Adipose tissue (tissue), 3 donors: ENCODE data around the gene HYCC1. TPM values are rescaled to one million over a fixed set of nuclear protein-coding genes. Genes with fewer than 3 reads are reported as not detected.

Experiments
- H3K27ac ChIP-seq: one replicate; pipeline ENCODE4 v1.5.1; 2013; ENCODE audit warnings: low read depth, low read length
- WGBS, 3 donors: extraction: QIAGEN DNeasy Blood & Tissue Kit; methylation state at CpG; one replicate each; pipeline ENCODE4 v1.1.7; 2013; 5-methylcytosine and 5-hydroxymethylcytosine counted together
- polyA plus RNA-seq, 3 donors: library from polyadenylated mRNA; stranded (reverse); fragments of 200-250 nt; gene quantifications; one replicate each; pipeline ENCODE4 v1.2.3, GENCODE V29; 2013
- donor health status: healthy with polysubstance abuse.
- donor health status: Bipolar disorder and iron deficiency.
- donor health status: healthy.

The HYCC1 gene
- polyA plus RNA-seq, 3 donors: 6.3 to 31.9 (median 18.5) TPM

GRCh38 chr7:23020742-23021401 is 6.9 kb upstream of the HYCC1 start:
- H3K27ac ChIP-seq: no peak overlapping the region
- WGBS, 3 donors: 30 to 59% (median 45%) methylated on average over 3 of the region's 3 CpGs

DNA sequence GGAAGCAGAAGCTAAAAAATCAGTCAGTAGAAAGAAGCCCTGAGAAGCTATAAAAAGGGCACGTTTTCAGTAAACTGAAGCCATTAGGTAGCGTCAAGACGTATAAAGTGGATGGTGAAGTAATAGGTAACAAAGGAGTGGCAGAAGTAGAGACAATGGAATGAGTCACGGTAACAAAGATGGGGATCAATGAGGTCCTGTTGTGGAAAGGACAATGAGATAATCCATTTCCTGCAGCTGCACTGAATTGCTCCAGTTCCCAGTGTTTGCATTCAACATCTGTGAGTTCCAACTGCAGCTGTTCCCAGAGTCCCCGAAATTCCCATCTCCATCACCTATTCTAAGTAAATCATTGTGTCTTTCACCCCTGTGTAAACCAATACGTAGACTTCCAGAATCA is 4.8 kb upstream of the HYCC1 start:
- no peak overlapping the region for H3K27ac ChIP-seq
- WGBS, 3 donors: 65 to 79% (median 69%) methylated on average over 6 of the region's 6 CpGs

DNA sequence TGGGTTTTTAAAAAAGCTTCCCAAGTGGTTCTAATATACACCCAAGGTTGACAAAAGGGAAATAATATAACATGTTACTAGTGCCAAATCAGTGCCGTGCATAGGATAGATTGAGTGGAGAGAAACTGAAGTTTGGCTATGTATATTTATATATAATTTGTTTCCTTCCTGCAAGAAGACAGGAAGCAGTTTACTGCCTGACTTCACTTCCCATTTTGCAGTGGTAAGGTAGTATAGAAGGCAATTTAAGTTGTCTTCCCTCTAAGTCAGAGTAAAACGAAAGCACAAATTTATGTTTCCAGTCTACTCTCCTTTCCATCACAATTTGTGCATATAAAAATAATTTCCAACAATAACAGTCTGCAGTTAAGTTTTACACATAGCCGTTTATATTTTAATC is 3.4 kb upstream of the HYCC1 start:
- WGBS, 3 donors: 31 to 63% (median 44%) methylated on average over 3 of the region's 3 CpGs

GRCh38 chr7:23016345-23017253 is 2.7 kb upstream of the HYCC1 start:
- no peak overlapping the region for H3K27ac ChIP-seq
- WGBS, 3 donors: 58 to 93% (median 92%) methylated on average over 9 of the region's 9 CpGs

More for the DNA sequence above, 3.4 kb upstream of the HYCC1 start:
- H3K27ac ChIP-seq: no peak overlapping the region

DNA sequence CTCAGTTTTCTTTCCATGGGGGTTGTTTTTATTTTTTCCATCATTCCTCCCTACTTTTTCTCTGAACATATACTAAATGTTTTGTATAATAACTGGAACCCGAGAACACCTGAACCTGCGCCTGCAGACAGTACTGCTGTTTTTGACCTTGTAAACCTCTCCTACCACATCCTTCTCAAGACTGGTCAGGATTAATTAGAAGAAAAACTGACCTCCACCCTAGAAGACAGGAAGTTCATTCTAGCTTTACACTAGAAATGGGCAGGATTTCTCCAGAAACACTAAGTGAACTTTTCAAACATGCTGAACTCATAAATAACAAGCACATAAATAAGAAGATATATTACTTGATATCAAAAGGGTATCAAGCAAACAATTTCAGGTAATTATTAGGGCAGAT is 751 bp upstream of the HYCC1 start:
- H3K27ac ChIP-seq: no peak overlapping the region
- 36 to 65% (median 56%) methylated on average over 2 of the region's 2 CpGs for WGBS, 3 donors

- H3K27ac ChIP-seq: no peak overlapping the region
- 1% methylated on average over 42 to 52 of the region's 52 CpGs for WGBS, 3 donors
These were observed 819 bp downstream of the HYCC1 start for GRCh38 chr7:23012908-23013714.

DNA sequence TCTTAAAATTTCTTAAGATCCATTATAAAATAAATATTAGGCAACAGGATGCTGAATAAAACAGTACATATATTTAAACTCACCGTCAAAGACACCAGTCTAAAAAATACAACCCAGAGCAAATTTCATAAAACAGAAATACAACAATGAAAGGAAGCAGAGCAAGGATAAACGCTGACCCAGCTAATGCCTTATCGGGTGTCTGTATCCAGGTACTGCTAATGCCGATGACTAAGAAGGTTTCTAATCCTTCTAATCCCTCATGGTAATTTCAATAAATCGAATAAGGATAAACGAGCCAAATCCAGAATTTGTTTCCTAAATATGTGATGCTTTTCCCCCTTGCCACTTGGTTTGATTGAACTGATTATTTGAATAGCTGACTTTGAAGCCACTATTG is 1.7 kb downstream of the HYCC1 start:
- 65 to 71% (median 67%) methylated on average over 6 of the region's 6 CpGs for WGBS, 3 donors
- no peak overlapping the region for H3K27ac ChIP-seq

DNA sequence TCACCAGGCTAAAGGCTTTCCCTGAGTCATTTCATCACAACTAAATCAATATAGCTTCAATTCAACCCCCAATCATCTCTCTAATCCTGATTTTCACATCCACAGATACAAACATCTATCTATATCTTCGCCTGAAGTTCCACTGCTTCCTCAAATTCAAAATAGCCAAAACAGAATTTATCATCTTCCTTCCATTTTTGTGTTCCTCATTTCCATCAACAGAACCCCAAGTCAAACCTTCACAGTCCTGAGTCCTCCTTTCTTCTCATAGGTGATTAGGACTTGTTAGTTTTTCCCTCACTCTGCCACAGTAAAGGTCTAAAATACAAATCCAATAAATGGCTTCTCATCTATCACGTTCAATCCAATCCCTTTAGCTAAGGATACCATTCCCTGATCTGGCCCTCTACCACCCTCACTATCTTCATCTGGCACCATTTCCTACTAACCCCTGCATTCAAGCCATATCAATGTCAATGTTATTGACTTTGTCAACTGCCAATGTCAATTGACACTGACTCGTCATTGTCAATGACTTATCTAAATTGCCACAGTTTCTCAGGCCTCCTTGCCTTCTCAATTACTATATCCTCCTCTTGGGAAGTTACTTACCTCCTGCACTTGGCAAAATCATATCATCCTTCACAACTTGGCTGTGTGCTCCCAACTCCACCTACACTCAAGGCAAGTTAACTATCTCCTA is 2.6 kb downstream of the HYCC1 start:
- 80 to 88% (median 82%) methylated on average over 3 of the region's 3 CpGs for WGBS, 3 donors
- H3K27ac ChIP-seq: no peak overlapping the region

DNA sequence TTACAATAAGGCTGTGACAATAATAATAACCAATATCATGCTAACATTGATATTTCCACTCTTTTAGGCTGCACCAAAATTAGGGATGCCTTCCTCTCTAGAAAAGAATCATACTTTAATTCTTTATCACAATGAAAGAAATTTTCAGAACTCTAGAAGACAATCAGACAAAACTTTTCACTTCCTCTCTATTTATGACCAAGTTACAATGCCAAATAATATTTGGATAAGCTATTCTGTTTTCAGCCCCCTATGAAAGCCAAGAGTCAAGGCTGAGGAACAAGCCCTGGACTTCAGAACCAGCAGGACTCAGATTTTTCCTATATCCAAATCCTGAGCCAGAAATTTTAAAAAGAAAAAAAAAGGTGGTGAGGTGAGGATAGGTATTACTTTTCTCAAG is 4.6 kb downstream of the HYCC1 start:
- no peak overlapping the region for H3K27ac ChIP-seq

DNA sequence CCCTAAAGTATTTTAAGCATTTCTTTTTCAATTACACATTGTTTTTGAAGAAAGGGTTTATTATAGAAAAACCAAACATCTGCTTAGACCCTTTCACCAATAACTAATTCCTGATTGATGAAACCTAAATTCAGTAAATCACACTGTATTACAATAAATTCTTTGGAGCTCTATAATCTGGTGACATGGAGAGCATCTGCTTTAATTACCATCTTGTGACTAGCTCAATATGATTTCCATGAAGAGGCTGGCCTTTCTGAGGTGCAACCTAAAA is 9.7 kb downstream of the HYCC1 start:
- no peak overlapping the region for H3K27ac ChIP-seq

DNA sequence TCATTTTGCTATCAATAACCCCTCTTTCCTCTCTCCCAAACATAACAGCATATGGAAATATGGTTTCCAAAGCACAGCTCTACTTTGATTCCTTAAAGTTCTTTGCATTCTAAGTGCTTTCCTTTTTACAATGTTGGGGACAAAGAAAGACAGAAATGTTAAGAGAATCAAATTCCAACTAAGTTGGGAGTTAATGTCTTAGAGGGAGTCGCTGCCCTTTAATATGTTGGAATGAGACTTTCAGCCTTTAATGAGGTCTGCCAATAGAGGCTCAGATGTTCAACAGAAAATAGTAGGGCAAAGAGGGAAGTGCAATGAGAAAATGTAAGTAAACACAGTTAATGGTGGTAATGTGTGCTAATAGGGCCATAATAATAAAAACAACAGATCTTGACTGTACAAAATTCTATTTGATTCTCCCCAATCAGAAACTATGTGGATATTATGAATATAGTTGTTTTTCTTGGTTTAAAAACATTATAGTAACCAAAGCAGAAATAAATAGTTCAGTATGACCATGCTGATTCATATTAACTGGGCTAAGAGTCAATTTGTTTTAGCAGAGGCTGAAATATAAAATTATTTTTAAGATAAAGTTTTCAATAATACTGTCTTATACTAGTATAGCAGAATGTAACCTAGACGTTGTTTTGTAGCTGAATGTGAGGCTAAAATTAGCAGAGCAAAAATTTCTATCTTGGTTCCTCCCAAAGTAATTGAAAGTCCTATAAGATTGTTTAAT is 10.3 kb downstream of the HYCC1 start:
- WGBS, 3 donors: 54 to 69% (median 57%) methylated on average over 2 of the region's 2 CpGs
- H3K27ac ChIP-seq: no peak overlapping the region

GRCh38 chr7:23002698-23003097 is 11.2 kb downstream of the HYCC1 start:
- no peak overlapping the region for H3K27ac ChIP-seq
- WGBS, 3 donors: 97 to 98% (median 97%) methylated on average over 2 of the region's 2 CpGs

- H3K27ac ChIP-seq: no peak overlapping the region
- WGBS, 3 donors: 75 to 92% (median 82%) methylated on average over 1 of the region's 1 CpG
These were observed 12.3 kb downstream of the HYCC1 start for GRCh38 chr7:23001610-23002009.

DNA sequence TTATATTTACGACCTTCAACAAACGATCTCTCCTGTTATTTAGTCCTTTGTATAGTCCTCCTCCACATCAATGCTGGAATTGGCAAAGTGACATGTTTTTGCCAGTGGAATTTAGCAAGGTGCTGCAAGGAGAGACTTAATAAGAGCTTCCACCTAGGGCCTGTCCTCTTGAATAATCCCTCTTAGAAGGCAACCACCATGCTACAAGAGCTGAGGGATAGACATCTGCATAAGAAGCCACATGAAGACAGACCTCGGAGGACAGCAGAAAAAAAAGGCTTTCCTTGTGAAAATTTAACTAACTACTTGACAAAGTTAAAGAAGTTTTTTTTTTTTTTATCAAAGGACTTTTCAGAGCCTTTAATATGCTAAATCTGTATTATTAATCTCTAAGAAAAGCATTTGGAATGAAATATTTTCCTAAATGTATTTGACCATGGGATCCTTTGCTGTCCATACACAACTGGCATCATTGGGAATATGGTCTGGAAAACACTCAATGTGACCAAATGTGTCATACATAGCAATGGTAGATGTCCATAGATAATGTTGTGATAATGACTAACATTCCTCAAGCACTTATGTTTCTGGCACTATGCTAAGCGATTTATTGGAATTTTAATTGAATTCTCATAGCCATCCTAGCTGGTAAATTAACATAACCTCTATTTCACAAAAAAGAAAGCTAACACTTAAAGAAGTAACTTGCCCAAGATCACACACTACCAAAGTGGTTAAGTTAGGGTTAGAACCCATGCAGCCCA is 13.2 kb downstream of the HYCC1 start:
- 84 to 93% (median 91%) methylated on average over 4 of the region's 4 CpGs for WGBS, 3 donors
- no peak overlapping the region for H3K27ac ChIP-seq

DNA sequence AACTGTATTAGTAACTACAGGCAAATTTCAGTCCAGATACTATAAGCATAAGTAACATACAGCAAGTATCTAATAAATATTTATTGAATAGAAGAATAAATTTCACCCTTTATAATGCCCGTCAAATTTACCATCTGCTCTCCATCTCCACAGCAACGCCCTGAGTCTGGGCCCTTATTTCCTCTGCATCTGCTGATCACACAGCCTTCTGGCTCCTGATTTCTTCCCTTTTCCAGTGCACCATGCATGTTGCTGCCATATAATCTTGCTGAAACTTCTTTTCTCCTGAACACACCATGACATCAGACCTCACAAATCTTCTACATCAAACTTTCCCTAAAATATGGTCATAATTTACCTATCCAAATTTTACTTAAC is 15.4 kb downstream of the HYCC1 start:
- no peak overlapping the region for H3K27ac ChIP-seq
- WGBS, 3 donors: 66 to 91% (median 77%) methylated on average over 2 of the region's 2 CpGs

DNA sequence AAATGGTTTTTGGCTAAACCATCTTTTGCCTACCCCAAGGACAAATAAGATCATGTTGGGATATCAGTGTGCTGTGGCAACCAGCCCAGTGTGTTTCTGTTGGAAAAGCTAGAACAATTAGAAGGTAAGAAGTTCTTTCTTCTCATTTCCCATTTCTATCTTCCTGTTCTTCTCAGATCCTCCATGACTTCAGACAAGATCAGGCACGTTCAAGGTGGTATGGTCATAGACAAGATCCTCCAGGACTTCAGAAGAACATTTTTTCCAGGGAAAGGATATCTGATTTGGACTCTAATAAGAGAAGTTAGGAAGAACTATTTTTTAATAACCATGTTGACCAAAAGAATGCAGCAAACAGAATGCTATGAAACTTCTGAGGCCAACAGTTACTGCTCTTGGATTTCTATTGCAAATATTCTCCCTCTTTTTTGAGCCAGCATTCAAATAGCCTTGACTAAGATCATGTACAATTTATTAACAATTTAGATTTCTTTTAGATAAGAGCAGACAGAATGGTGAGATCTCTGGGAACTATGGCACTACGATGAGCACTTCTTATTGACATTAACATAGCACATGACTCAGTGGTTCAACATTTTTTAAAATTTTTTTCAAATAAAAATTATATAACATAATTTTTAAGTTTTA is 15.9 kb downstream of the HYCC1 start:
- 86 to 89% (median 86%) methylated on average over 2 of the region's 2 CpGs for WGBS, 3 donors

DNA sequence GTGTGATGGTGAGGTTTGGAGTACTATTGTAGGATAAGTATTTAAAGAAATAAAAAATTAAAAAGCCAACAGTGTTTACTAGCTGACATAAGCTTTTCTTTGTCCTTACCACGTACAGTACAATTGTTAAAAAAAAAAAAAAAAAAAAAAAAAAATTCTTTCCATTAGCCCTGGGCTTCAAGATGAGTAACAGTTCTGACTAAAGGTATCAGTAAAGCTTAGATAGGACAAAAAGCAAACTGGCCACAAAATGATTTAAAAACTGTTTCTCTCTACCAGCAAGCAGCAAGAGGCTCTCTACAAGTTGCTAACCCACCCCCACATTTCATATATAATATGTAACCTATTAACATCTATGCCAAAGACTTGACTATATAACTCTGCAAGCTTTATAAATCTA is 17.5 kb downstream of the HYCC1 start:
- 36 to 40% (median 40%) methylated on average over 1 of the region's 1 CpG for WGBS, 3 donors
- H3K27ac ChIP-seq: no peak overlapping the region

More for the DNA sequence above, 15.9 kb downstream of the HYCC1 start:
- no peak overlapping the region for H3K27ac ChIP-seq
